OCI-LY7 (cell line): Measurements from ENCODE around the gene HSPA5. TPM values are rescaled to one million over a fixed set of nuclear protein-coding genes. Genes with fewer than 3 reads are reported as not detected.

Experiments
- BruUV-seq: library from RNA; stranded (reverse); fragments of 400-500 nt; replicated peaks from 2 replicates; lab custom pipeline; 2021; lab: Mats Ljungman, UMichigan
- CTCF ChIA-PET: fragments of 300-600 bp; sonication (Branson Sonifier 250); formaldehyde crosslinking; loops from one replicate; lab custom pipeline; 2022; ENCODE audit warnings: antibody characterized with exemption; ENCODE audit not compliant: unreplicated experiment; lab: Charles Lee
- POLR2A ChIA-PET: fragments of 300-600 bp; sonication (Branson Sonifier 250); formaldehyde crosslinking; loops from one replicate; lab custom pipeline; 2022; ENCODE audit warnings: antibody characterized with exemption; lab: Charles Lee
- DNase-seq: peaks from one replicate; pipeline ENCODE4 v3.0.0-alpha.2; 2015; ENCODE audit warnings: low spot score
- H2AFZ ChIP-seq: fragments of 200-600 bp; sonication (generic), shearing (Covaris generic); 2 replicates; pipeline ENCODE4 v1.6.1; 2014; ENCODE audit warnings: mild to moderate bottlenecking, antibody characterized with exemption, low read length, moderate library complexity
- H3K27ac ChIP-seq: fragments of 200-600 bp; sonication (generic); 2 replicates; pipeline ENCODE4 v1.5.1; 2014; ENCODE audit warnings: mixed run types, low read depth, mild to moderate bottlenecking, moderate library complexity, low read length, inconsistent platforms; ENCODE audit not compliant: poor library complexity, severe bottlenecking
- H3K36me3 ChIP-seq: fragments of 200-600 bp; sonication (generic); 2 replicates; pipeline ENCODE4 v1.6.1; 2014; ENCODE audit warnings: mild to moderate bottlenecking, antibody characterized with exemption, low read length, moderate library complexity, mixed read lengths; ENCODE audit not compliant: insufficient read depth
- H3K4me1 ChIP-seq: fragments of 200-600 bp; sonication (generic); 2 replicates; pipeline ENCODE4 v1.5.1; 2014; ENCODE audit warnings: mild to moderate bottlenecking, low read length; ENCODE audit not compliant: insufficient read depth, poor library complexity, severe bottlenecking
- H3K4me2 ChIP-seq: fragments of 200-600 bp; sonication (generic); 2 replicates; pipeline ENCODE4 v1.6.1; 2014; ENCODE audit warnings: mild to moderate bottlenecking, low read length
- H3K4me3 ChIP-seq: fragments of 200-600 bp; sonication (generic); 2 replicates; pipeline ENCODE4 v1.5.1; 2014; ENCODE audit warnings: mild to moderate bottlenecking, low read depth, low read length; ENCODE audit not compliant: poor library complexity, severe bottlenecking
- H3K79me2 ChIP-seq: fragments of 200-600 bp; sonication (generic); 2 replicates; pipeline ENCODE4 v1.6.1; 2016; ENCODE audit warnings: low read depth, mild to moderate bottlenecking, low read length, moderate library complexity, mixed read lengths; ENCODE audit not compliant: insufficient read depth
- H3K9me2 ChIP-seq: fragments of 200-600 bp; sonication (generic); 2 replicates; pipeline ENCODE4 v1.6.1; 2016; ENCODE audit warnings: mild to moderate bottlenecking, low read length, mixed read lengths; ENCODE audit not compliant: insufficient read depth
- H3K9me3 ChIP-seq: fragments of 200-600 bp; sonication (generic); 2 replicates; pipeline ENCODE4 v1.6.1; 2014; ENCODE audit warnings: mild to moderate bottlenecking, mixed run types, low read length, mixed read lengths
- H4K20me1 ChIP-seq: fragments of 200-600 bp; sonication (generic); 2 replicates; pipeline ENCODE4 v1.6.1; 2014; ENCODE audit warnings: mild to moderate bottlenecking, antibody characterized with exemption, low read length, moderate library complexity, mixed read lengths; ENCODE audit not compliant: insufficient read depth
- EZH2phosphoT487 ChIP-seq: fragments of 200-600 bp; sonication (generic); IDR thresholded peaks from 2 replicates; pipeline ENCODE4 v1.6.1; 2018; ENCODE audit warnings: low read depth, borderline replicate concordance, mild to moderate bottlenecking, mixed run types, antibody characterized with exemption, low read length, moderate library complexity, mixed read lengths
- intact Hi-C: fragments of 100-400 bp; cut with micrococcal nuclease; formaldehyde crosslinking; loops from one replicate; pipeline ENCODE4 v1.10.0; 2022; ENCODE audit not compliant: unreplicated experiment
- total RNA-seq, 2 experiments: library from RNA; depleted of rRNA in 1 of 2; stranded (reverse); fragments of >200 nt in 1 of 2; shearing (Covaris generic) in 1 of 2; gene quantifications; 2 replicates each; pipeline ENCODE4 v1.2.3, GENCODE V29; 2014 to 2022
- TF ChIP-seq, protein P1 (sequence below): fragments of 200-600 bp; sonication (generic); conservative IDR thresholded peaks from 2 replicates; pipeline ENCODE4 v1.5.1; 2014; ENCODE audit warnings: mild to moderate bottlenecking, antibody characterized with exemption, low read length, moderate library complexity, mixed read lengths

HSPA5 gene
- total RNA-seq, 2 experiments from 2014 or later = 52.1 to 150 TPM

- peaks cover 70% of the 10 kb centered on the region for H3K79me2 ChIP-seq
- BruUV-seq = no TSS peak
- ChIA-PET CTCF (no interaction called here), POLR2A (no interaction called here)
- H3K9me2 ChIP-seq = no peaks in the 10 kb centered on the region
- H3K9me3 ChIP-seq = no peaks in the 10 kb centered on the region
- H3K27ac ChIP-seq = no peak overlapping the region
- peaks cover 48% of the 10 kb centered on the region for H4K20me1 ChIP-seq
- H3K4me1 ChIP-seq = peaks cover 51% of the 10 kb centered on the region
- H3K4me2 ChIP-seq = peak overlapping the region; percentile 74
- H3K4me3 ChIP-seq = peak overlapping the region; percentile 96
- intact Hi-C loops = no loop called here
- TF ChIP-seq, protein P1, sequence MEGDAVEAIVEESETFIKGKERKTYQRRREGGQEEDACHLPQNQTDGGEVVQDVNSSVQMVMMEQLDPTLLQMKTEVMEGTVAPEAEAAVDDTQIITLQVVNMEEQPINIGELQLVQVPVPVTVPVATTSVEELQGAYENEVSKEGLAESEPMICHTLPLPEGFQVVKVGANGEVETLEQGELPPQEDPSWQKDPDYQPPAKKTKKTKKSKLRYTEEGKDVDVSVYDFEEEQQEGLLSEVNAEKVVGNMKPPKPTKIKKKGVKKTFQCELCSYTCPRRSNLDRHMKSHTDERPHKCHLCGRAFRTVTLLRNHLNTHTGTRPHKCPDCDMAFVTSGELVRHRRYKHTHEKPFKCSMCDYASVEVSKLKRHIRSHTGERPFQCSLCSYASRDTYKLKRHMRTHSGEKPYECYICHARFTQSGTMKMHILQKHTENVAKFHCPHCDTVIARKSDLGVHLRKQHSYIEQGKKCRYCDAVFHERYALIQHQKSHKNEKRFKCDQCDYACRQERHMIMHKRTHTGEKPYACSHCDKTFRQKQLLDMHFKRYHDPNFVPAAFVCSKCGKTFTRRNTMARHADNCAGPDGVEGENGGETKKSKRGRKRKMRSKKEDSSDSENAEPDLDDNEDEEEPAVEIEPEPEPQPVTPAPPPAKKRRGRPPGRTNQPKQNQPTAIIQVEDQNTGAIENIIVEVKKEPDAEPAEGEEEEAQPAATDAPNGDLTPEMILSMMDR = no peak
- TF ChIP-seq EZH2phosphoT487 = no peak
- H3K36me3 ChIP-seq = peaks cover 68% of the 10 kb centered on the region
- no peak for DNase-seq
- H2AFZ ChIP-seq = no peak overlapping the region
Measured at GRCh38 chr9:125238915-125239446, 2.2 kb downstream of the HSPA5 start.

DNA sequence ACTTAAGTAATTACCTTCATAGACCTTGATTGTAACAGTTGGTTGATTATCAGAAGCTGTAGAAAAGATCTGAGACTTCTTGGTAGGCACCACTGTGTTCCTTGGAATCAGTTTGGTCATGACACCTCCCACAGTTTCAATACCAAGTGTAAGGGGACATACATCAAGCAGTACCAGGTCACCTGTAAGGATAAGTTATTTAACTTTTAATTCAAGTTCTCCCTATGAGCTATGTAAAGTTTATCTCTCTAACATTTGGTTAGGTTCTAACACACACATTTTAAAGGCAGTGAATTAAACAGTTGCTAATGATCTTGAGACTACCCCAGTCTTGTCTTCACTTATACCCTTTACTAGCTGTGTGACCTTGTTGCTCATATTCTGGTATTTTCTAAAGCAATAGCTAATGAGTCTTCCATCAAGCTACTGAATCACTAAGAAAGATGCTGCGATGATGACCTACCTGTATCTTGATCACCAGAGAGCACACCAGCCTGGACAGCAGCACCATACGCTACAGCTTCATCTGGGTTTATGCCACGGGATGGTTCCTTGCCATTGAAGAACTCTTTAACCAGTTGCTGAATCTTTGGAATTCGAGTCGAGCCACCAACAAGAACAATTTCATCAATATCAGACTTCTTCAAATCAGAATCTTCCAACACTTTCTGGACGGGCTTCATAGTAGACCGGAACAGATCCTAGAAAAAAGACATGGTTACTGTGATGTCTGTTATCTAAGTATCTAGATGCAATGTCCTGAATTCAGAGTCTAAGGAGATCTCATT, 2.8 kb downstream of the HSPA5 start:
- no peak for DNase-seq
- H3K79me2 ChIP-seq = peaks cover 70% of the 10 kb centered on the region
- no peak overlapping the region for H3K27ac ChIP-seq
- H3K4me1 ChIP-seq = peaks cover 51% of the 10 kb centered on the region
- H3K9me3 ChIP-seq = no peaks in the 10 kb centered on the region
- CTCF ChIA-PET = no interaction called here
- POLR2A ChIA-PET = interaction anchor here (0.6 to 1.5 kb wide), 3 partner anchors 18 to 67 kb away, joined by 3 read pairs; no protein-coding TSS in a partner anchor
- H3K9me2 ChIP-seq = no peaks in the 10 kb centered on the region
- peaks cover 74% of the 10 kb centered on the region for H3K36me3 ChIP-seq
- intact Hi-C loops = no loop called here
- H2AFZ ChIP-seq = no peak overlapping the region
- TF ChIP-seq, protein P1 = no peak
- no peak for TF ChIP-seq EZH2phosphoT487
- peaks cover 48% of the 10 kb centered on the region for H4K20me1 ChIP-seq
- H3K4me2 ChIP-seq = peak overlapping the region; percentile 74
- no TSS peak for BruUV-seq
- H3K4me3 ChIP-seq = peak overlapping the region; percentile 96
